ENCODE data around the gene RALGPS1.

DNA sequence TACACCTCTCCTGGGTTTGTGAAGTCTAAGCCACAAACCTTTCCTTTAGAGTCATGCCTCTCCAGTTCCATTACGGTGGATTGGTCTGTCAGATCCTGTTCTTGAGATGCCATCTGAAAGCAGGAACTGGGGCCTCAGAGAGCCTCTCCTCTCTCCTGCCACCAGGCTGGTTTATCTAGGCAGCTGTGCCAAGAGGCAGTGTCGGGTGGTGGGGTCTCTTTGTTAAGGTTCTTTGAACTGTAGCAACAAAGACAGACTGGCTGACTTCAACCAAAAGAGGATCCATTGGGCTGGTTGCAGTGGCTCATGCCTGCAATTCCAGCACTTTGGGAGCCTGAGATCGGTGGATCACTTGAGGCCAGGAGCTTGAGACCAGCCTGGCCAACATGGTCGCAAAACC lies 273.8 kb downstream of the RALGPS1 start:
- no peak for TF ChIP-seq BHLHE40 (IDR thresholded peaks at IDR 0.05; ENCODE audit: low read depth, low read length)
- TF ChIP-seq, protein P1, sequence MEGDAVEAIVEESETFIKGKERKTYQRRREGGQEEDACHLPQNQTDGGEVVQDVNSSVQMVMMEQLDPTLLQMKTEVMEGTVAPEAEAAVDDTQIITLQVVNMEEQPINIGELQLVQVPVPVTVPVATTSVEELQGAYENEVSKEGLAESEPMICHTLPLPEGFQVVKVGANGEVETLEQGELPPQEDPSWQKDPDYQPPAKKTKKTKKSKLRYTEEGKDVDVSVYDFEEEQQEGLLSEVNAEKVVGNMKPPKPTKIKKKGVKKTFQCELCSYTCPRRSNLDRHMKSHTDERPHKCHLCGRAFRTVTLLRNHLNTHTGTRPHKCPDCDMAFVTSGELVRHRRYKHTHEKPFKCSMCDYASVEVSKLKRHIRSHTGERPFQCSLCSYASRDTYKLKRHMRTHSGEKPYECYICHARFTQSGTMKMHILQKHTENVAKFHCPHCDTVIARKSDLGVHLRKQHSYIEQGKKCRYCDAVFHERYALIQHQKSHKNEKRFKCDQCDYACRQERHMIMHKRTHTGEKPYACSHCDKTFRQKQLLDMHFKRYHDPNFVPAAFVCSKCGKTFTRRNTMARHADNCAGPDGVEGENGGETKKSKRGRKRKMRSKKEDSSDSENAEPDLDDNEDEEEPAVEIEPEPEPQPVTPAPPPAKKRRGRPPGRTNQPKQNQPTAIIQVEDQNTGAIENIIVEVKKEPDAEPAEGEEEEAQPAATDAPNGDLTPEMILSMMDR (IDR thresholded peaks at IDR 0.05): no peak
- TF ChIP-seq GATA3 (IDR thresholded peaks at IDR 0.05; ENCODE audit: borderline replicate concordance): no peak
- no peak for TF ChIP-seq FOSB (CRISPR knock-in tag; IDR thresholded peaks at IDR 0.05)
- no peak for TF ChIP-seq JUN (IDR thresholded peaks at IDR 0.05)
- TF ChIP-seq EP300 (IDR thresholded peaks at IDR 0.05): no peak
- TF ChIP-seq USF2 (IDR thresholded peaks at IDR 0.05): no peak
- no peak for TF ChIP-seq CHD2 (IDR thresholded peaks at IDR 0.05; ENCODE audit: low read length, partially characterized antibody)

Data from A549 (cell line).